HG03066 (cell line): ENCODE data around the gene DNASE1.

Source experiments
- ATAC-seq: cut with Tn5 transposase; IDR thresholded peaks from one replicate; pipeline ENCODE4 v1.9.1; 2021; ENCODE audit warnings: low read depth; ENCODE audit not compliant: unreplicated experiment

The DNASE1 gene

DNA sequence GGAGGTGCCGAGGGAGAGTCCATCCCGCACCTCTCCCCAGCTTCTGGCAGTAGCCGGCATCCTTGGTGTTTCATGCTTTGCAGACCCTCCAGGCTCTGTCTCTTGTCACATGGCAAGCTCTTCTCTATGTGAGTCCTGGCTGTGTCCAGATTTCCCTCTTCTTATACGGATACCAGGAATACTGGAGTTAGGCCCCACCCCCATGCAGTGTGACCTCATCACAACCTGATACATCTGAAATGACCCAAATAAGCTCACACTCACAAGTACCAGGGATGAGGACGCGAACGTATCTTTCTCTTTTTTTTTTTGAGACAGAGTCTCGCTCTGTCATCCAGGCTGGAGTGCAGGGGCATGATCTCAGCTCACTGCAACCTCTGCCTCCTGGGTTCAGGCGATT is 39.6 kb downstream of the DNASE1 start:
- no peak for ATAC-seq

DNA sequence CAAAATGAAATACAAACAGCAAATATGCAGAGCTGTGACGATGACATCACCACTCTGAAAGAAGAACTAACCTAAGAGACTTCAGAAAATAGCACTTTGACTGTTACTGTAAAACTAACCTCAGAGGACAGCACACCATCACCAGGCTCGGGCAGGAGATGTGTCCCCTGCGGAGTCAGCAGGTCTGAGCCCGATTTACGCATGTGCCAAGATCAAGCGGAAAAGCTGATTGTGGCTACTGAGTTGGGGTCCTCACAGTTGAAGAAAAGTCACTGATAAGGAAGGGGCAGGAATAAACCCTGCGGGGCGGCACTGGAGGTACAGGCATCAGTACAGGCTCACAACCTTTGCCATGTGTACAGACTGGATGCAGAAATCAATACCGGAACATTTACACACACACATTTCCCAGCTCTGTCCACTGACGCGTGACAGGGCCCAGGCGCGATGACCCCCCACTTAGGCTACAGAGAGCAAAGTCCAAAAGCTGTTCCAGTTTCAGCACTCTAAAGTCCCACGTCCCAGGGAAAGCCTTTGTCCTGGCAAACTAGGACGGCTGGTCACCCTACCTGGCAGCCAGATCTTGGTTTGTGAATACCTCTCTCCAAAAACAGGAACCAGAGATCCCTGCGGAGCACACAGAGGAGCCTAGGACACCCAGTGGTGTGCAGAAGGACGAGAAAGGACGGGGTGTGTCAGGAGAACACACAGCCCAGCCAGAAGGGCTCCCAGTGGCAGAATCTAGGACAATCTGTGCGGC is 41.3 kb downstream of the DNASE1 start:
- no peak for ATAC-seq

DNA sequence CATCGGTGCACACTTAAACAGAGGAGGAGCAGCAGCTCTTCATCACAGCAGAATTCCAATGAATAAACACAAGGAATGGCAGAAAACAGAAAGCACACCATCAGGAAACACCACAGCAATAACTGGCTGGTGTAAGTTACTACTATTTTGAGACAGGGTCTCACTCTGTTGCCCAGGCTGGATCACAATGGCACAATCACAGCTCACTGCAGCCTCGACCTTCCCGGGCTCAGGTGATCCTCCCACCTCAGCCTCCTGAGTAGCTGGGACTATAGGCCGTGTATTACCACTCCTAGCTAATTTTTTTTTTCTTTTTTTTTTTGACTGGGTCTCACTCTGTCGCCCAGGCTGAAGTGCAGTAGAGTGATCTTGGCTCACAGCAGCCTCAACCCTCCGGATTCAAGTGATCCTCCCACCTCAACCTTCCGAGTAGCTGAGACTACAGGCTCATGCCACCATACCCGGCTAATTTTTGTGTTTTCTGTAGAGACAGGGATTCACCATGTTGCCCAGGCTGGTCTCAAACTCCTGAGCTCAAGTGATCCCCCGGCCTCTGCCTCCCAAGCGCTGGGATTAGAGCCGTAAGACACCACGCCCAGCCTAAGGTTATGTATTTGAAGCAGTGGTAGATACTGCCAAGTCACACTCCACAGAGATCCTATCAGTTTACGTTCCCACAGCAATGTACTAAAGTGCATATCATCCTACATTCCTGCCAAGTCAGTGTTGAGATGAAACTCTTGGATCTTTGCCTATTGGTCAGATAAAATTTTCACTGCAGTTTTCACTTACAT is 42.1 kb downstream of the DNASE1 start:
- ATAC-seq = no peak

DNA sequence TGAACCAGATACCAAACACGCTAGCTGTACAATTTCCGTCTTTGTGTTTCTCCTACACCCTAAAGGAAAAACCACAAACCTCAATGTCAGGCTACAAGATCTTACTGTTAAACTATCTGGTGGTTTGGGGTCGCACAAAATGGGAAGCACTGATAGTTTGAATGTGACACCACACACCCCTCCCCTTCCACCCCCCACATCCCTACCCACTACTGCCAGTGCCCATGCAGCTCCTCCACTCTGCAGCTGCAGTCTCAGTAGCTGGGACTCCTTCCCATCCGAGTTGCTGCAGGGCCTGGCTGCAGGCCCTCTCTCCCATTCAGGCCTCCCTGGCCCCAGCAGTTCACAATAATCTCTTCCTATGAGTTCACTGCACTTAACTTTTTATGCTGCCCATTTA is 44.5 kb downstream of the DNASE1 start:
- no peak for ATAC-seq

DNA sequence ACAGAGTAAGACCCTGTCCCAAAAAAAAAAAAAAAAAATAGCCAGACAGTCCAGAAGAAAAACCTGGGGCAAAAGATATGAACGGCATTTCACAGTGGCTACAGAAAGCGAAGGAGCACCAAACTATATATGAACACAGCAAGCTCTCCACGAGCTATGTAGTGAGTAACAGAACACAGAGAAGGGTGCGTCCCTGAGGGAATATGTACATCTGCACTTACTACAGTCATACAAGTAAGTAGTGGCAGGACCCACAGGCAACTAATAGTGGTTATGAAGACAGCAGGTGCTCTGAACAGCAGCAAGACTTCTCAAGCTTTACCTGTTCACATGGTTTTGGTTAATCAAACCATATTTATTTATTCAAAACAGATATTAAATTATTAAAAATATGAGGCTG is 47.0 kb downstream of the DNASE1 start:
- ATAC-seq = no peak

DNA sequence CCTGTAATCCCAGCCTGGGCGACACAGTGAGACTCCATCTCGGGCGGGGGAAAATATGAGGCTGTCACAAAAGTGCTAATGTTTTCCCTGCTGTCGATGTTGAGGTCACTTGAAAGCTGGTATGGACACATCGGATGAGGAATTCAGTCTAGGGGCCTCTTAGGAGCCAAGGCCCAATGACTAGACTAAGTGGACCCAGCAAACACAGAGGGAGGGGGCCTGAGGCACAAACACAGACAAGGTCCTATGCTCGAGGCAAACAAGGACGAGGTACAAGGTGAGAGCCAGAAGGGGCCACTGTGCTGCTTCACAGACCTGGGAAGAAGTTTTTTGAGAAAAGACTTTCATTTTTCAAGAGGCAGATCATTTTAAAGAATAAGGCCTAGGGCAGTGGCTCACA is 47.6 kb downstream of the DNASE1 start:
- no peak for ATAC-seq

DNA sequence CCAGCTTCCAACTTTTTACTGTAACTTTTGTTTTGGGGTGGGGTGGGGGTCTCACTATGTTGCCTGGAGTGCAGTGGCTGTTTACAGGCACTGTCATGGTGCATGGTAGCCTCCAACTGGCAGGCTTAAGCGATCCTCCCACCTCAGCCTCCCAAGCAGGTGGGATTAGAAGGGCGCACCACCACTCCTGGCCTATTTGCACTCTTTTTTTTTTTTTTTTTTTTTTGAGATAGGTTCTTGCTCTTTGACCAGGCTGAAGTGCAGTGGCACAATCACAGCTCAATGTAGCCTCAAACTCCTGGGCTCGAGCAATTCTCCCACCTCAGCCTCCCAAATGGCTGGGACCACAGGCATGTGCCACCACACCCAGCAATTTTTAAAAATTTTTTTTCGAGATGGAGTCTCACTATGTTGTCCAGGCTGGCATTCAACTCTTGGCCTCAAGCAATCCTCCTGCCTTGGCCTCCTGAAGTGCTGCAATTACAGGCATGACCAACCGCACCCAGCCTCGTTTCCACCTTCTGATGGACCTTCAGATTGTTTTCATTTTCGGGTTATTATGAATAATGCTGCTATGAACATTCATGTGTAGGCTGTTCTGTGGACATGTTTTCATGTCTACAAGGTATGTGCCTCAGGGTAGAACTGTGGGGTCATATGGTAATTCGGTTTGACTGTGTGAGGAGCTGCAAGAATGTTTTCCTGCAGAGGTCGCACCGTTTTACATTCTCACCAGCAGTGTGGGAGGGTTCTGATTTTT is 51.9 kb downstream of the DNASE1 start:
- no peak for ATAC-seq
